ENCODE measurements around the gene ALOX12.

- no peak for TF ChIP-seq CTCF (IDR thresholded peaks at IDR 0.05)
- TF ChIP-seq EP300 (IDR thresholded peaks at IDR 0.05): no peak
- TF ChIP-seq POLR2A (IDR thresholded peaks at IDR 0.05): no peak
These were observed 25.2 kb downstream of the ALOX12 start for GRCh38 chr17:7020894-7021664.

Measured in tibial nerve (tissue), 4 donors.